Glomerular visceral epithelial cell (primary cell): ENCODE data around the gene SHROOM1.

ENCODE experiments used
- DNase-seq: peaks from one replicate; pipeline ENCODE4 v3.0.0-alpha.2; 2016; ENCODE audit errors: extremely low spot score

The SHROOM1 gene

GRCh38 chr5:132824426-132824825, 6.0 kb downstream of the SHROOM1 start:
- no peak for DNase-seq

GRCh38 chr5:132823481-132824050, 6.9 kb downstream of the SHROOM1 start:
- no peak for DNase-seq

- DNase-seq = no peak
Observed at GRCh38 chr5:132822650-132823480, 7.6 kb downstream of the SHROOM1 start.

GRCh38 chr5:132821791-132822190, 8.7 kb downstream of the SHROOM1 start:
- DNase-seq = no peak

GRCh38 chr5:132821350-132821749, 9.1 kb downstream of the SHROOM1 start:
- DNase-seq = no peak

GRCh38 chr5:132820162-132820754, 10.2 kb downstream of the SHROOM1 start:
- DNase-seq = peak; percentile 91

- no peak for DNase-seq
Observed at GRCh38 chr5:132819468-132819867, 11.0 kb downstream of the SHROOM1 start.

- no peak for DNase-seq
Observed at GRCh38 chr5:132817011-132817410, 13.4 kb downstream of the SHROOM1 start.

- DNase-seq = no peak
Observed at GRCh38 chr5:132816554-132816953, 13.9 kb downstream of the SHROOM1 start.

GRCh38 chr5:132816083-132816482, 14.4 kb downstream of the SHROOM1 start:
- no peak for DNase-seq

GRCh38 chr5:132815454-132815853, 15.0 kb downstream of the SHROOM1 start:
- no peak for DNase-seq

- DNase-seq = no peak
Observed at GRCh38 chr5:132814503-132815294, 15.7 kb downstream of the SHROOM1 start.

- DNase-seq = peak; percentile 46
Observed at GRCh38 chr5:132813599-132814502, 16.6 kb downstream of the SHROOM1 start.

- no peak for DNase-seq
Observed at GRCh38 chr5:132812781-132813598, 17.5 kb downstream of the SHROOM1 start, which contains the start of gene SOWAHA. Gene SOWAHA, plus strand, starts transcription at chr5:132813302. Its CDS starts 320 bp downstream, at chr5:132813622.

- no peak for DNase-seq
Observed at GRCh38 chr5:132812123-132812765, 18.2 kb downstream of the SHROOM1 start.

- DNase-seq = no peak
Observed at GRCh38 chr5:132810605-132811004, 19.8 kb downstream of the SHROOM1 start.

- no peak for DNase-seq
Observed at GRCh38 chr5:132808866-132809265, 21.6 kb downstream of the SHROOM1 start.

- DNase-seq = no peak
Observed at GRCh38 chr5:132808448-132808847, 22.0 kb downstream of the SHROOM1 start.

- DNase-seq = peak; percentile 26
Observed at GRCh38 chr5:132807163-132807838, 23.1 kb downstream of the SHROOM1 start.
